ENCODE data around the gene SOX8.

SOX8 gene

GRCh38 chr16:986411-986810, 4.8 kb downstream of the SOX8 start:
- DNase-seq (ENCODE audit: low spot score) = no peak
- no peak for FAIRE-seq

- no peak for DNase-seq (ENCODE audit: low spot score)
- no peak for FAIRE-seq
Measured at GRCh38 chr16:986925-987582, 5.5 kb downstream of the SOX8 start.

- DNase-seq (ENCODE audit: low spot score) (no peak), FAIRE-seq (no peak)
Measured at GRCh38 chr16:987906-988305, 6.3 kb downstream of the SOX8 start.

GRCh38 chr16:988471-989353, 7.1 kb downstream of the SOX8 start:
- no peak for DNase-seq (ENCODE audit: low spot score)
- no peak for FAIRE-seq

GRCh38 chr16:989354-989814, 7.8 kb downstream of the SOX8 start:
- DNase-seq (ENCODE audit: low spot score) (no peak), FAIRE-seq (no peak)

GRCh38 chr16:990516-991291, 9.1 kb downstream of the SOX8 start:
- DNase-seq (ENCODE audit: low spot score) (no peak), FAIRE-seq (no peak)

GRCh38 chr16:991345-991744, 9.8 kb downstream of the SOX8 start:
- FAIRE-seq = no peak

GRCh38 chr16:991773-992172, 10.2 kb downstream of the SOX8 start:
- FAIRE-seq = no peak
- DNase-seq (ENCODE audit: low spot score) = no peak

More at GRCh38 chr16:991345-991744, 9.8 kb downstream of the SOX8 start:
- no peak for DNase-seq (ENCODE audit: low spot score)

GRCh38 chr16:993731-994130, 12.2 kb downstream of the SOX8 start:
- no peak for FAIRE-seq

GRCh38 chr16:995087-995486, 13.5 kb downstream of the SOX8 start:
- DNase-seq (ENCODE audit: low spot score) = no peak
- FAIRE-seq = no peak

More at GRCh38 chr16:993731-994130, 12.2 kb downstream of the SOX8 start:
- DNase-seq (ENCODE audit: low spot score) = no peak

GRCh38 chr16:995783-996182, 14.2 kb downstream of the SOX8 start:
- no peak for DNase-seq (ENCODE audit: low spot score)
- FAIRE-seq = no peak

- no peak for DNase-seq (ENCODE audit: low spot score)
- no peak for FAIRE-seq
Measured at GRCh38 chr16:996681-997080, 15.1 kb downstream of the SOX8 start.

- peak; percentile 43 for DNase-seq (ENCODE audit: low spot score)
- FAIRE-seq = no peak
Measured at GRCh38 chr16:997440-998051, 16.0 kb downstream of the SOX8 start.

GRCh38 chr16:998211-998610, 16.6 kb downstream of the SOX8 start:
- no peak for FAIRE-seq
- DNase-seq (ENCODE audit: low spot score) = no peak

GRCh38 chr16:998615-999014, 17.0 kb downstream of the SOX8 start:
- DNase-seq (ENCODE audit: low spot score) (no peak), FAIRE-seq (no peak)

GRCh38 chr16:999677-1000076, 18.1 kb downstream of the SOX8 start:
- DNase-seq (ENCODE audit: low spot score) (no peak), FAIRE-seq (no peak)

GRCh38 chr16:1000608-1001007, 19.0 kb downstream of the SOX8 start:
- no peak for DNase-seq (ENCODE audit: low spot score)
- no peak for FAIRE-seq

GRCh38 chr16:1001096-1001495, 19.5 kb downstream of the SOX8 start:
- FAIRE-seq = no peak

GRCh38 chr16:1002399-1003166, 21.0 kb downstream of the SOX8 start:
- peak; percentile 91 for DNase-seq (ENCODE audit: low spot score)
- peak; percentile 93 for FAIRE-seq

More at GRCh38 chr16:1001096-1001495, 19.5 kb downstream of the SOX8 start:
- no peak for DNase-seq (ENCODE audit: low spot score)
